OCI-LY3 (cell line): ENCODE results near the gene SYT1.

Source experiments
- H2AFZ ChIP-seq: fragments of 200-600, 300-600 bp; shearing (Covaris generic); 2 replicates; pipeline ENCODE4 v1.6.0; 2014; ENCODE audit warnings: antibody characterized with exemption, low read depth, low read length
- H3K27ac ChIP-seq: fragments of 200-600, 300-600 bp; sonication (generic); 2 replicates; pipeline ENCODE4 v1.5.1; 2014; ENCODE audit warnings: mild to moderate bottlenecking, low read length, moderate library complexity, mixed read lengths
- H3K27me3 ChIP-seq: fragments of 200-600, 300-600 bp; sonication (generic); 2 replicates; pipeline ENCODE4 v1.6.1; 2014; ENCODE audit warnings: low read depth, low read length, mixed read lengths
- H3K36me3 ChIP-seq: fragments of 200-600, 300-600 bp; sonication (generic); replicated peaks from 2 replicates; pipeline ENCODE3; 2014; ENCODE audit warnings: low read depth, low read length, mixed read lengths
- H3K4me1 ChIP-seq: fragments of 300-600, 200-600 bp; sonication (generic); 2 replicates; pipeline ENCODE4 v1.6.1; 2014; ENCODE audit warnings: low read length, mixed read lengths
- H3K4me2 ChIP-seq: fragments of 200-600, 300-600 bp; sonication (generic); 2 replicates; pipeline ENCODE4 v1.6.1; 2014; ENCODE audit warnings: low read length, mixed read lengths
- H3K4me3 ChIP-seq: fragments of 300-600, 200-600 bp; sonication (generic); 2 replicates; pipeline ENCODE4 v1.5.1; 2014; ENCODE audit warnings: antibody characterized with exemption, mild to moderate bottlenecking, low read length, moderate library complexity
- H3K79me2 ChIP-seq: fragments of 300-600, 200-600 bp; shearing (Covaris generic); 2 replicates; pipeline ENCODE4 v1.6.1; 2014; ENCODE audit warnings: mild to moderate bottlenecking, low read length, mixed read lengths
- H3K9ac ChIP-seq: fragments of 300-600, 200-600 bp; shearing (Covaris generic); 2 replicates; pipeline ENCODE4 v1.6.0; 2014; ENCODE audit warnings: mild to moderate bottlenecking, low read length, moderate library complexity
- H3K9me3 ChIP-seq: fragments of 200-600, 300-600 bp; shearing (Covaris generic); 2 replicates; pipeline ENCODE4 v1.6.1; 2014; ENCODE audit warnings: low read length, mixed read lengths; ENCODE audit not compliant: insufficient read depth
- H4K20me1 ChIP-seq: fragments of 200-600, 300-600 bp; sonication (generic); 2 replicates; pipeline ENCODE4 v1.6.1; 2016; ENCODE audit warnings: low read length, mixed read lengths; ENCODE audit not compliant: insufficient read depth
- CTCF ChIP-seq: fragments of 200-600, 300-600 bp; sonication (generic); IDR thresholded peaks from 2 replicates; pipeline ENCODE4 v1.5.1; 2014; ENCODE audit warnings: antibody characterized with exemption, low read length, low read depth
- EZH2phosphoT487 ChIP-seq: fragments of 200-600 bp; shearing (Covaris generic); IDR thresholded peaks from 2 replicates; pipeline ENCODE4 v1.6.1; 2018; ENCODE audit warnings: antibody characterized with exemption, mixed run types, low read depth

The SYT1 gene

GRCh38 chr12:79407671-79408622 is 543.4 kb downstream of the SYT1 start:
- H3K4me1 ChIP-seq = peaks cover 6% of the 10 kb centered on the region
- H3K9ac ChIP-seq = peak overlapping the region; percentile 28; the same call in 1 of the 2 replicates
- no peak for TF ChIP-seq EZH2phosphoT487
- peak; percentile 90 for TF ChIP-seq CTCF
- no peaks in the 10 kb centered on the region for H3K79me2 ChIP-seq
- H3K27me3 ChIP-seq = no peaks in the 10 kb centered on the region
- H4K20me1 ChIP-seq = no peaks in the 10 kb centered on the region
- no peaks in the 10 kb centered on the region for H3K36me3 ChIP-seq
- peak overlapping the region; percentile 31; the same call in 1 of the 2 replicates for H3K4me3 ChIP-seq
- peak overlapping the region; percentile 93 for H2AFZ ChIP-seq
- no peaks in the 10 kb centered on the region for H3K9me3 ChIP-seq
- no peak overlapping the region for H3K27ac ChIP-seq
- peak overlapping the region; percentile 72 for H3K4me2 ChIP-seq

GRCh38 chr12:79408689-79409088 is 544.1 kb downstream of the SYT1 start:
- Histone ChIP-seq H3K27ac (no peak overlapping the region), H3K4me1 (peaks cover 6% of the 10 kb centered on the region), H3K79me2 (no peaks in the 10 kb centered on the region), H3K9me3 (no peaks in the 10 kb centered on the region), H4K20me1 (no peaks in the 10 kb centered on the region), H3K36me3 (no peaks in the 10 kb centered on the region), H3K27me3 (no peaks in the 10 kb centered on the region), H3K4me2 (no peak overlapping the region), H2AFZ (no peak overlapping the region; the same call in 1 of the 2 replicates), H3K9ac (no peak overlapping the region), H3K4me3 (no peak overlapping the region)
- TF ChIP-seq CTCF (no peak), EZH2phosphoT487 (no peak)

GRCh38 chr12:79409562-79409961 is 545.0 kb downstream of the SYT1 start:
- no peaks in the 10 kb centered on the region for H3K9me3 ChIP-seq
- H3K4me3 ChIP-seq = no peak overlapping the region
- H3K9ac ChIP-seq = no peak overlapping the region
- H3K4me2 ChIP-seq = no peak overlapping the region
- no peaks in the 10 kb centered on the region for H3K79me2 ChIP-seq
- peaks cover 6% of the 10 kb centered on the region for H3K4me1 ChIP-seq
- TF ChIP-seq EZH2phosphoT487 = no peak
- TF ChIP-seq CTCF = no peak
- H3K36me3 ChIP-seq = no peaks in the 10 kb centered on the region
- no peak overlapping the region for H3K27ac ChIP-seq
- H4K20me1 ChIP-seq = no peaks in the 10 kb centered on the region
- no peak overlapping the region for H2AFZ ChIP-seq
- H3K27me3 ChIP-seq = no peaks in the 10 kb centered on the region

GRCh38 chr12:79411791-79412190 is 547.2 kb downstream of the SYT1 start:
- TF ChIP-seq EZH2phosphoT487 (no peak), CTCF (no peak)
- H3K4me2 ChIP-seq = no peak overlapping the region
- no peaks in the 10 kb centered on the region for H3K9me3 ChIP-seq
- H3K27me3 ChIP-seq = no peaks in the 10 kb centered on the region
- peaks cover 6% of the 10 kb centered on the region for H3K4me1 ChIP-seq
- H3K79me2 ChIP-seq = no peaks in the 10 kb centered on the region
- H3K4me3 ChIP-seq = no peak overlapping the region
- no peaks in the 10 kb centered on the region for H3K36me3 ChIP-seq
- H3K27ac ChIP-seq = no peak overlapping the region
- no peaks in the 10 kb centered on the region for H4K20me1 ChIP-seq
- H3K9ac ChIP-seq = no peak overlapping the region
- no peak overlapping the region for H2AFZ ChIP-seq
